Left ventricle myocardium inferior (tissue), 1 donor: Measurements from ENCODE around the gene TBC1D2. TPM values are rescaled to one million over a fixed set of nuclear protein-coding genes. Genes with fewer than 3 reads are reported as not detected.

Source experiments
- DNase-seq: peaks from one replicate; pipeline ENCODE4 v3.0.0-alpha.2; 2020
- H3K27ac ChIP-seq: fragments of 200-600 bp; replicated peaks from 2 replicates; pipeline ENCODE4 v1.8.0; 2021
- H3K27me3 ChIP-seq: fragments of 200-600 bp; 2 replicates; pipeline ENCODE4 v1.8.0; 2021; ENCODE audit warnings: low read depth
- H3K36me3 ChIP-seq: fragments of 200-600 bp; 2 replicates; pipeline ENCODE4 v1.8.0; 2021
- H3K4me1 ChIP-seq: fragments of 200-600 bp; 2 replicates; pipeline ENCODE4 v1.8.0; 2021
- H3K4me3 ChIP-seq: fragments of 200-600 bp; 2 replicates; pipeline ENCODE4 v1.8.0; 2021; ENCODE audit warnings: mild to moderate bottlenecking, moderate library complexity
- H3K9me3 ChIP-seq: fragments of 200-600 bp; replicated peaks from 2 replicates; pipeline ENCODE4 v1.8.0; 2021
- intact Hi-C: fragments of 100-400 bp; cut with micrococcal nuclease; formaldehyde crosslinking; loops from one replicate; pipeline ENCODE4 v1.11.0; 2022
- total RNA-seq: library from RNA; stranded (reverse); fragmentation: NEBNext Ultra II Directional; extraction: Animal tissue kit (Norgen Biotek cat#: 25700); gene quantifications from one replicate; pipeline ENCODE4 v1.2.1, GENCODE V29; 2021
- TF ChIP-seq, protein P1 (sequence below): fragments of 200-600 bp; IDR thresholded peaks from 2 replicates; pipeline ENCODE4 v1.8.0; 2021; ENCODE audit warnings: antibody characterized with exemption, mild to moderate bottlenecking, borderline replicate concordance
- donor health status: DM: no; HTN: yes; CAD: no; lungs with severe emphysema.

Gene TBC1D2
- total RNA-seq, 1 donor from 2014 or later, result 1.7 TPM

DNA sequence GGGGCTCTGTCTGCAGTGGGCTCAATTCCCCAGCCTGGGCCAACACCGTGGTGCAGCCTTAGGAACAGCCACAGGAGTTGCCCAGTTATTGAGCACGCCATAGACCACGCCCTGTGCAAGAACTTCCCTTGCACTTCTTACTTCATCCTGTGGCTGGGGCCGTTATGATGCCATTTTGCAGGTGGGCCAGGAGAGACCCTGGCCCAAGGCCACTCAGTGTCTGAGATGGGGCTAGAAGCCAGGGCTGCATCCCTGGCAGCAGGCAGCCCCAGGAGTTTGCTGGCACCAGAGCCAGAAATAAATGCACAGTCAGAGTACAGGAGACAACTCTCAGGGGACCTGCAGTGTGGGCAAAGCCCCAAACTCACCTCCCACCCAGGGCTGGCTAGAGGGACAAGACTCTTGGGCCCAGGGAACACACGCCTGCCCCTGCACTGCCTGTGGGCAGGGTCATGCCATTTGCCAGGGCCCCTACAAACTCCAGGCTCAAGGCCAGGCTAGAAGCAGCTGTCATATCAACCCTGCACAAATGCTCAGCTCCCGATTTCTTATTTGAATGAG is 69.8 kb downstream of the TBC1D2 start:
- Histone ChIP-seq H3K27me3 (no peaks in the 10 kb centered on the region), H3K4me3 (no peak overlapping the region), H3K9me3 (no peaks in the 10 kb centered on the region), H3K36me3 (no peaks in the 10 kb centered on the region), H3K27ac (no peak overlapping the region), H3K4me1 (no peaks in the 10 kb centered on the region)
- intact Hi-C loops, result no loop called here
- TF ChIP-seq, protein P1, sequence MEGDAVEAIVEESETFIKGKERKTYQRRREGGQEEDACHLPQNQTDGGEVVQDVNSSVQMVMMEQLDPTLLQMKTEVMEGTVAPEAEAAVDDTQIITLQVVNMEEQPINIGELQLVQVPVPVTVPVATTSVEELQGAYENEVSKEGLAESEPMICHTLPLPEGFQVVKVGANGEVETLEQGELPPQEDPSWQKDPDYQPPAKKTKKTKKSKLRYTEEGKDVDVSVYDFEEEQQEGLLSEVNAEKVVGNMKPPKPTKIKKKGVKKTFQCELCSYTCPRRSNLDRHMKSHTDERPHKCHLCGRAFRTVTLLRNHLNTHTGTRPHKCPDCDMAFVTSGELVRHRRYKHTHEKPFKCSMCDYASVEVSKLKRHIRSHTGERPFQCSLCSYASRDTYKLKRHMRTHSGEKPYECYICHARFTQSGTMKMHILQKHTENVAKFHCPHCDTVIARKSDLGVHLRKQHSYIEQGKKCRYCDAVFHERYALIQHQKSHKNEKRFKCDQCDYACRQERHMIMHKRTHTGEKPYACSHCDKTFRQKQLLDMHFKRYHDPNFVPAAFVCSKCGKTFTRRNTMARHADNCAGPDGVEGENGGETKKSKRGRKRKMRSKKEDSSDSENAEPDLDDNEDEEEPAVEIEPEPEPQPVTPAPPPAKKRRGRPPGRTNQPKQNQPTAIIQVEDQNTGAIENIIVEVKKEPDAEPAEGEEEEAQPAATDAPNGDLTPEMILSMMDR, result no peak
- DNase-seq, result no peak

DNA sequence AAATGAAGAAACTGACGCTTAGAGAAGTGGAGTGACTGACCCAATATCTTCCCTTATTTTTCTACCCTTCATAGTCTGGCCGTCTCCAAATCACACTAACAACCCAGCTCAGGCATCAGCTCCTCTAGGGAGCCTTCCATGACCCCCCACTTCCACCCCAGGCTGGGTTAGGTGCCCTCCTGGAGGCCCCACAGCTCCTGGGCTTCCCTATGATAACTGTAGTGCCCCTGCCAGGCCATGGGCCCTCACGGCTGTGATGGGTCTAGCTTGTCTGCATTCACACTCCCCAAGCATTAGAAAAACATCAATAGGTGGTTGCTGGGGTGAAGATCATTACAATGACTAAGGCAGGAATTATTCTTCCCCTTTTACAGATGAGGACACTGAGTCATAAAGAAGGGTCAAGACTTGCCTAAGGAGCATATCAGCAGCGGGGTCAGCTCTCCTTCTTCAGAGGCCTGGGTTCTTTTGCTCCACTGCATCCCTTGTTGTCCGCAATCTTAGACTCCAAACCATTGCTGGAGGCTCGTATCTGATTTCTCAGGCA is 70.4 kb downstream of the TBC1D2 start:
- TF ChIP-seq, protein P1, result no peak
- Histone ChIP-seq H3K4me1 (no peaks in the 10 kb centered on the region), H3K9me3 (no peaks in the 10 kb centered on the region), H3K4me3 (no peak overlapping the region), H3K27ac (no peak overlapping the region), H3K27me3 (no peaks in the 10 kb centered on the region), H3K36me3 (no peaks in the 10 kb centered on the region)
- intact Hi-C loops, result no loop called here
- DNase-seq, result no peak

DNA sequence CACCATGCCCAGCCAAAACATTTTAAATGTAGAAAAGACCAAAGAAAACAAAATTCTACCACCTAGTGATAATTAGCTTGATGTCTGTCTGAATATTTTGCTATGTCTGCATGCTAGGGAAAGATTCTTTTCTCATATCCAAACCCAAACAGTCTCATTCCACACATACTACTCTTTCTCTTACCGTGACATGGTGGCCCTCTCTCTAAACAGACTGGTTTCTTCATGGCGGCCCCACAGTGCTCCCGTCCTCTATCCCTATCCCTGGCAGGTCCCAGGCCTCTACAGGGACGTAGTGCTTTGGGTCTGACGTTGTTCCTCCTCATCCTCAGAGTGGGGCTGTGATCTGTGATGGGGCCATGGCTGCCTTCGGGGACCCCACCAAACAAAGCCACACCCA is 71.1 kb downstream of the TBC1D2 start:
- Histone ChIP-seq H3K4me1 (no peaks in the 10 kb centered on the region), H3K9me3 (no peaks in the 10 kb centered on the region), H3K27me3 (peaks cover 5% of the 10 kb centered on the region), H3K4me3 (no peak overlapping the region), H3K36me3 (no peaks in the 10 kb centered on the region), H3K27ac (no peak overlapping the region)
- intact Hi-C loops, result no loop called here
- TF ChIP-seq, protein P1, result no peak
- no peak for DNase-seq

DNA sequence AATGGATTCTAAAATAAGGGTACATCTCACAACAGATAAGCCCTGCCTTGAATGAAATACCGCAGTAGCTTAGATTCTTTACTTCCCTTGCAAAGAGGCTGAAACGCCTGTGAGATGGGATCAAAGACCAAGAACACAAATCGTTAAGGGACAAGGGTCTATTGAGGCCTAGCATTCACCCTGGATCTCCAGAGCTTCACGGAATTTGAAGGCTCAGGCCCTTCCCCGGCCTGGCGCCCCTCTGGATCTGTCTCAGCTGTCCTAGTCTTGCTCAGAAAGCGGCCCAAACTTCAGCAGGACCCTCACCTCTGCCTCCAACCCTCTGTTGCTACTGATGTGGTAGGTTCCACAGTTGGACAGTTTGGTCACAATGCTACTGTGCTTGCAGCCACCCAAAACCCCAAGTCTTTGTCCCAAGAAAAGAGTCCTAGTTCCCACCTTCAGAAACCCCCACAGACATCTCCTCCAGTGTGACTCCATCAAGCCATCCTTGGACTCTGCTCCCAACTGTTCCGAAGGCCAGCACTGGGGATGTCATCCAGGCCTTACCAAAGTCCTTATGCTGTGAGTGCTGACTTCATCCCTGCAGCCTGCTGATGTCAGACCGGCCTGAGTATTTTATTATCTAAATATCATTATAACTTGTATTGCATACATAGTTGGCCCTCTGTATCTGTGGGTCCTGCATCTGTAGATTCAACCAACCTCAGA is 72.4 kb downstream of the TBC1D2 start:
- intact Hi-C loops, result no loop called here
- Histone ChIP-seq H3K9me3 (no peaks in the 10 kb centered on the region), H3K4me3 (no peak overlapping the region), H3K4me1 (no peaks in the 10 kb centered on the region), H3K27ac (no peak overlapping the region), H3K36me3 (no peaks in the 10 kb centered on the region), H3K27me3 (peaks cover 6% of the 10 kb centered on the region)
- DNase-seq, result no peak
- TF ChIP-seq, protein P1, result no peak

DNA sequence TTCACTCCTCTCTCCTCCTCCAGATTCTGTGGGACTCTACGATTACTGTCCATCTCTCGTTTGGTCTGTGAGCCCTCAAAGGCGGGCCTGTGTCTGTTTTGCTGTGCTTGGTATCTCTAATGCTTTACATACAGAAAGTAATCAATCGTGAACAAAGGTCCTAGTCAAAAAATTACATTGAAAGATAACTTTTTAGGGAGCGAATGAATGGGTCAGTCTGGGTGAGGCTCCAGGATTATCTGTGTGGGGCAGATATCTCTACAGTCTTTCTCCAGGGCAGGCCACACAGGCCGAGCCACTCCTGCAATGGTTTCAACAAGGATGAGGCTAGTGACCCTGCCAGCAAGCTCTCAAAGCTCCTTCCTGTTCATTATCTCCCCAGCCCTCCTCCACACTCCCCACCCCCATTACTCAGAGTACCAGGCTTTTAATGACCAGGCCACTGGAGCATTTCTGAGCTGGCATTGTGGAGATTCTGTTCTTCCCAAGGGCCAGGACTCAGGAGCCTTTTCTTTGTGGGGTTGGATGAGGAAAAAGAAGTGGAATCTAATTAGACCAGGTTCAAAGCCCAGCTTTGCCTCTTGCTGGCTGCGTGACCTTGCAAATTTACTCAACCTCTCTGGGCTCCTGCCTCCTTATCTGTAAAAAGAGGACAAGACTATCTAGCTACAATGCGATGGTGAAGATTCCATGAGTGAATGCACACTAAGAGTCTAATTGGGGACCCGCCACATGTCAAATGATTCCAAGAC is 73.2 kb downstream of the TBC1D2 start:
- Histone ChIP-seq H3K9me3 (no peaks in the 10 kb centered on the region), H3K27ac (no peak overlapping the region), H3K27me3 (peaks cover 6% of the 10 kb centered on the region), H3K36me3 (no peaks in the 10 kb centered on the region), H3K4me3 (no peak overlapping the region), H3K4me1 (no peaks in the 10 kb centered on the region)
- intact Hi-C loops, result no loop called here
- TF ChIP-seq, protein P1, result no peak
- no peak for DNase-seq
